HL-60 (cell line): ENCODE measurements around the gene CNPY2.
"Not testable (repeated sequence)": the region's sequence is repeated elsewhere in the genome, so short reads cannot be mapped to it uniquely, and the experiment has no call there.

ENCODE experiments used
- DNase-seq, 2 experiments: peaks; one replicate each; pipeline ENCODE4 v3.0.0-alpha.2; 2010 to 2020; ENCODE audit warnings: low read depth in 1 of 2, low spot score in 1 of 2
- H3K27ac ChIP-seq: fragments of 250-450 bp; sonication (Bioruptor Pico); replicated peaks from 2 replicates; pipeline ENCODE4 v1.5.1; 2020; ENCODE audit warnings: mild to moderate bottlenecking, moderate library complexity
- H3K27me3 ChIP-seq: fragments of 250-450 bp; sonication (Bioruptor Pico); 2 replicates; pipeline ENCODE4 v1.5.1; 2021; ENCODE audit warnings: mild to moderate bottlenecking, moderate library complexity; ENCODE audit not compliant: insufficient read depth, poor library complexity, severe bottlenecking
- H3K4me3 ChIP-seq: replicated peaks from 2 replicates; pipeline ENCODE4 v1.5.1; 2011; ENCODE audit warnings: mild to moderate bottlenecking, control low read depth, low read length; ENCODE audit not compliant: insufficient read depth
- GABPA ChIP-seq: IDR thresholded peaks from 2 replicates; pipeline ENCODE4 v1.6.1; 2012; ENCODE audit warnings: low read depth
- POLR2AphosphoS5 ChIP-seq: IDR thresholded peaks from 2 replicates; pipeline ENCODE4 v1.6.1; 2012; ENCODE audit warnings: low read depth
- REST ChIP-seq: IDR thresholded peaks from 2 replicates; pipeline ENCODE4 v1.6.1; 2012; ENCODE audit warnings: low read depth; ENCODE audit not compliant: insufficient replicate concordance
- SPI1 ChIP-seq: IDR thresholded peaks from 2 replicates; pipeline ENCODE4 v1.6.1; 2012; ENCODE audit warnings: low read depth, mild to moderate bottlenecking, borderline replicate concordance
- TF ChIP-seq, protein P1 (sequence below): IDR thresholded peaks from one replicate; pipeline ENCODE4 v1.5.1; 2011; ENCODE audit warnings: low read length, control low read depth, inconsistent platforms; ENCODE audit not compliant: insufficient read depth

CNPY2 gene

DNA sequence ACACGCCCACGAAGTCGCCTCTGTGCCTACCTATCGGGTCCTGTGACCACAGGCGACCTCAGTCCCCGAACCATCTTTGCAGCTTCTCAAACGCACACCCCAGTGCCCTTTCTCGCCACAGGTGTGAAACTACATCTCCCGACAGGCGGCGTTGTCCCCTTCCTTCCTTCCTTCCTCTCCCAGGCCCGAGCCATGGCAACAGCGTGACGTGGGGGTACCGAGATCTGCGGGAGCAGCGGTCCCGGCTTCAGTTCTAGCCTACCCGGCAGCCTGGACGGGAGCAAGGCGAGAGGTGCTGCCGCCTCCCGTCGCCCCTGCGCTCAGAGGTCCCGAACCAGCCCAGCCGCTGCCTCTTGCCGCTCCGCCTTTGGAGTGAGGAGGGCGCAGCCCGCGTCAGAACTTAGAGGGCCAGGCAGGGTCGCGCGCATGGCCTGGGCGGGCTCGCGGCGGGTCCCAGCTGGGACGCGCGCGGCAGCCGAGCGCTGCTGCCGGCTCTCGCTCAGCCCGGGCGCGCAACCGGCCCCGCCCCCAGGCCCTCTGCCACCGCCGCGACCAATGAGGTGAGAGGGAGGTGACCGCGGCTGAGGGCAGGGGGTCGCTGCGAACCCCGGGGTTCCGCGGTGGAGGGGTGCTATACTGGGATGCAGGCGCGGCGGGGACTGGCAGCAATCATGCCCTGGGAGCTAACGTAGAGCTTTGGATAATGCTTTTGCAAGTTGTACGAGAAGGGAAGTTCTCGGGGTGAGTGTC, 48.9 kb downstream of the CNPY2 start, which contains the start of gene COQ10A:
Gene COQ10A, plus strand, starts transcription at position 250 of the 750 bp plus-strand sequence. Its CDS starts 177 bp downstream, at position 427.
- H3K4me3 ChIP-seq, result peak within 1 kb of the TSS; percentile 82

DNA sequence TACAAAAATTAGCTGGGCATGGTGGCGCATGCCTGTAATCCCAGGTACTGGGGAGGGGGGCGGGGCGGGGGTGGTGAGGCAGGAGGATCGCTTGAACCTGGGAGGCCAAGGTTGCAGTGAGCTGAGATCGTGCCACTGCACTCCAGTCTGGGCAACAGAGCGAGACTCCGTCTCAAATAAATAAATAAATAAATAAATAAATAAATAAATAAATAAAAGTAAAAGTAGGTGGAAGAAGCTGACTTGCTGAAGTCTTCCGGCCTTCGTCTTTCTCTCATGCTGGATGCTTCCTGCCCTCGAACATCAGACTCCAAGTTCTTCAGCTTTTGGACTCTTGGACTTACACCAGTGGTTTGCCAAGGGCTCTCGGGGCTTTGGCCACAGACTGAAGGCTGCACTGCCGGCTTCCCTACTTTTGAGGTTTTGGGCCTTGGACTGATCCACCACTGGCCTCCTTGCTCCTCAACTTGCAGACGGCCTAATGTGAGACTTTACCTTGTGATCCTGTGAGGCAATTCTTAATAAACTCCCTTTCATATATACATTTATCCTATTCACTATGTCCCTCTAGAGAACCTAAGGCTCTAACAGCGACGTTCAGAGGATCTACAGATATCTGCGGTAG, 49.6 kb downstream of the CNPY2 start:
- Histone ChIP-seq H3K27ac (peak overlapping the region; percentile 68; the same call in 1 of the 2 replicates), H3K4me3 (peak overlapping the region; percentile 82)
- DNase-seq, H3K27me3 ChIP-seq: not testable (repeated sequence)

More for the DNA sequence above, 48.9 kb downstream of the CNPY2 start, which contains the start of gene COQ10A:
- H3K27me3 ChIP-seq, result no peaks in the 10 kb centered on the region
- peak within 1 kb of the TSS; percentile 68 for H3K27ac ChIP-seq
- no peak for TF ChIP-seq REST
- peak; percentile 70; the same call in 1 of the 2 replicates for TF ChIP-seq GABPA
- peak; percentile 23; the same call in 1 of the 2 replicates for TF ChIP-seq POLR2AphosphoS5
- TF ChIP-seq, protein P1, sequence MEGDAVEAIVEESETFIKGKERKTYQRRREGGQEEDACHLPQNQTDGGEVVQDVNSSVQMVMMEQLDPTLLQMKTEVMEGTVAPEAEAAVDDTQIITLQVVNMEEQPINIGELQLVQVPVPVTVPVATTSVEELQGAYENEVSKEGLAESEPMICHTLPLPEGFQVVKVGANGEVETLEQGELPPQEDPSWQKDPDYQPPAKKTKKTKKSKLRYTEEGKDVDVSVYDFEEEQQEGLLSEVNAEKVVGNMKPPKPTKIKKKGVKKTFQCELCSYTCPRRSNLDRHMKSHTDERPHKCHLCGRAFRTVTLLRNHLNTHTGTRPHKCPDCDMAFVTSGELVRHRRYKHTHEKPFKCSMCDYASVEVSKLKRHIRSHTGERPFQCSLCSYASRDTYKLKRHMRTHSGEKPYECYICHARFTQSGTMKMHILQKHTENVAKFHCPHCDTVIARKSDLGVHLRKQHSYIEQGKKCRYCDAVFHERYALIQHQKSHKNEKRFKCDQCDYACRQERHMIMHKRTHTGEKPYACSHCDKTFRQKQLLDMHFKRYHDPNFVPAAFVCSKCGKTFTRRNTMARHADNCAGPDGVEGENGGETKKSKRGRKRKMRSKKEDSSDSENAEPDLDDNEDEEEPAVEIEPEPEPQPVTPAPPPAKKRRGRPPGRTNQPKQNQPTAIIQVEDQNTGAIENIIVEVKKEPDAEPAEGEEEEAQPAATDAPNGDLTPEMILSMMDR, result peak; percentile 15
- peak; percentile 60; the same call in 1 of the 2 replicates for TF ChIP-seq SPI1
- DNase-seq, result peak; percentile 76 to 89

GRCh38 chr12:56262955-56263354, 52.8 kb downstream of the CNPY2 start:
- H3K27me3 ChIP-seq, H3K27ac ChIP-seq, H3K4me3 ChIP-seq: not testable (repeated sequence)
- DNase-seq, result peak in 1 of 2 experiments; percentile 10

DNA sequence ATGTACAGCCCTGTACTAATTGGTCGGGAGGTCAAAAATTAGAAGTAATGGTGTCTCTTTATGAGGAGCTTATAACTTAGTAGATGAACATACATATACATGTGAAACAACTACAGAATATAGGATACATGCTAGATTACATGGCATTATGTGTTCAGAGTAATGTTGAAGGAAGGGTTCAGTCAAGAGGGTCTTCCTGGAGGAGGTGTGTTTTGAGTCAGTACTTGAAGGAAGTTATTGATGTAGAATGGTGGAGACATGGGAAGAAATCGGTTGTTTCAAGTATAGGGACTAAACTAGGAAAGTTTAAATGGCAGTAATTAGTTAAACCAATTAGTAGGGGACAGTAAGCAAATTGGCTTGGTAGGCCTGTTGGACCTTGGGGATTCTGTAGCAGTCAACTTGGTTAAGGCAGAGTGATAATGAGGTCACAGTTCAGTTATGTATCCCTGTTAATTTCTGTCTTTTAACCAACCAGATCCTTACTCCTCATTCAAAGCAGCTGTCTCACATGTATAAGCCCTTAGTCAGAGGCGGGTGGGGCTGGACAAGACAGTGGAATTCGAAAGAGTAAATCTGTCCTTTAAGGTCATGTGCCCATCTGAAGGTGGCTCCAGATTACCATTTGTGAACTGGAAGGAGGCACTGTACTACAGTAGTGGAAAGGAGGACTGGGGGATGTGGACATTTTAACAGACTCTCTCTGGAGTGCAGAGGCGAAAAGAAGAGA, 54.1 kb downstream of the CNPY2 start:
- H3K27ac ChIP-seq, result no peak overlapping the region
- DNase-seq, result no peak
- no peaks in the 10 kb centered on the region for H3K27me3 ChIP-seq
- no peak for TF ChIP-seq REST
- TF ChIP-seq POLR2AphosphoS5, result no peak
- no peak overlapping the region for H3K4me3 ChIP-seq

GRCh38 chr12:56260921-56261320, 54.9 kb downstream of the CNPY2 start:
- no peak for DNase-seq
- TF ChIP-seq SPI1 (no peak), POLR2AphosphoS5 (no peak), GABPA (no peak), REST (no peak)
- TF ChIP-seq, protein P1, result no peak
- Histone ChIP-seq H3K27ac (no peak overlapping the region), H3K4me3 (no peak overlapping the region), H3K27me3 (no peaks in the 10 kb centered on the region)
